MM.1S (cell line): Measurements from ENCODE around the gene KCNH2.

ENCODE experiments used
- DNase-seq: peaks from one replicate; pipeline ENCODE4 v3.0.0-alpha.2; 2015
- H2AFZ ChIP-seq: fragments of 300-600 bp; sonication (generic); 2 replicates; pipeline ENCODE4 v1.6.0; 2016; ENCODE audit warnings: antibody characterized with exemption, low read length
- H3F3A ChIP-seq: fragments of 300-600 bp; sonication (generic); 2 replicates; pipeline ENCODE4 v1.6.1; 2016; ENCODE audit warnings: mild to moderate bottlenecking, antibody characterized with exemption, low read length, moderate library complexity, mixed read lengths; ENCODE audit not compliant: insufficient read depth
- H3K27ac ChIP-seq: fragments of 300-600 bp; sonication (generic); 2 replicates; pipeline ENCODE4 v1.5.1; 2016; ENCODE audit warnings: mild to moderate bottlenecking, low read length
- H3K27me3 ChIP-seq: fragments of 300-600 bp; sonication (generic); replicated peaks from 2 replicates; pipeline ENCODE4 v1.6.0; 2016; ENCODE audit warnings: low read length; ENCODE audit not compliant: insufficient read depth
- H3K36me3 ChIP-seq: fragments of 300-600 bp; sonication (generic); replicated peaks from 2 replicates; pipeline ENCODE4 v1.6.1; 2016; ENCODE audit warnings: mild to moderate bottlenecking, low read length, mixed read lengths; ENCODE audit not compliant: insufficient read depth
- H3K4me1 ChIP-seq: fragments of 300-600 bp; sonication (generic); 2 replicates; pipeline ENCODE4 v1.6.1; 2016; ENCODE audit warnings: low read length, mixed read lengths
- H3K4me2 ChIP-seq: fragments of 300-600 bp; sonication (generic); 2 replicates; pipeline ENCODE4 v1.6.0; 2016; ENCODE audit warnings: low read depth, low read length
- H3K4me3 ChIP-seq: fragments of 300-600 bp; sonication (generic); 2 replicates; pipeline ENCODE4 v1.5.1; 2016; ENCODE audit warnings: low read length, mixed read lengths
- H3K79me2 ChIP-seq: fragments of 300-600 bp; sonication (generic); 2 replicates; pipeline ENCODE4 v1.6.1; 2016; ENCODE audit warnings: mixed run types, low read length, mixed read lengths
- H3K9ac ChIP-seq: fragments of 300-600 bp; sonication (generic); 2 replicates; pipeline ENCODE4 v1.6.1; 2016; ENCODE audit warnings: low read length, mixed read lengths
- H3K9me2 ChIP-seq: fragments of 300-600 bp; sonication (generic); replicated peaks from 2 replicates; pipeline ENCODE4 v1.6.1; 2016; ENCODE audit warnings: mild to moderate bottlenecking, low read length, mixed read lengths; ENCODE audit not compliant: insufficient read depth
- H3K9me3 ChIP-seq: fragments of 300-600 bp; sonication (generic); replicated peaks from 2 replicates; pipeline ENCODE4 v1.6.1; 2016; ENCODE audit warnings: mild to moderate bottlenecking, low read length, mixed read lengths; ENCODE audit not compliant: insufficient read depth
- H4K20me1 ChIP-seq: fragments of 300-600 bp; sonication (generic); 2 replicates; pipeline ENCODE4 v1.6.1; 2016; ENCODE audit warnings: mild to moderate bottlenecking, low read length, moderate library complexity, mixed read lengths; ENCODE audit not compliant: insufficient read depth
- EZH2 ChIP-seq: fragments of 300-600 bp; sonication (generic); optimal IDR thresholded peaks from 2 replicates; pipeline ENCODE3; 2017; ENCODE audit warnings: low read depth, mild to moderate bottlenecking, antibody characterized with exemption, low read length, mixed read lengths
- EZH2phosphoT487 ChIP-seq: fragments of 300-600 bp; sonication (generic); IDR thresholded peaks from 2 replicates; pipeline ENCODE4 v1.6.1; 2018; ENCODE audit warnings: antibody characterized with exemption, low read length
- TF ChIP-seq, protein P1 (sequence below): fragments of 300-600 bp; sonication (generic); IDR thresholded peaks from 2 replicates; pipeline ENCODE4 v1.5.1; 2016; ENCODE audit warnings: antibody characterized with exemption, low read length, mixed read lengths

KCNH2 gene

DNA sequence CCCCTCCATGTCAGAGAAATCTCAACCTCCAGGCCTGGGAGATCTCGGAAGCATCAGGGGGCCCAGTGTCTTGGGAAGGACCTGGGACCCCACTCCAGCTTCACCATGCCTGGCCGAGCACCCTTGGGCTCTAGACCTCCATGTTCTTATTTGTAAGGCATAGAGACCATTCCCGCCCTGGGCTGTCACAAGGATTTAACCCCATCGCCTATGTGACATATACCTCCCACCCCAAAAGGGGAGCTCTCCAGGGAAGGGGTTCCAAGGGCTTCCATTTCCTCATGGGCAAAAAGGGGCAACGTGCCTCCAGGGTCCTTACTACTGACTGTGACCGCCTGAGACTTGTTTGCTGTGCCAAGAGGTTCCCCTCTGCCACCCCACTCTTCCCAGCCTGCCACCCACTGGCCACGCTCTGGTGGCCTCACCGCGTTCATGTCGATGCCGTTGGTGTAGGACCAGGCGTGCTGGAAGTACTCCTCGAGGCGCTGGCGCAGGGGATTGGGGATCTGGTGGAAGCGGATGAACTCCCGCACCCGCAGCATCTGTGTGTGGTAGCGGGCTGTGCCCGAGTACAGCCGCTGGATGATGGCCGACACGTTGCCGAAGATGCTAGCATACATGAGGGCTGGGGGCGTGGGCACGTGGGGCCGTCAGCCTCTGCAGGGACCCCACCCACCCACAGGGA, 27.5 kb downstream of the KCNH2 start:
- TF ChIP-seq, protein P1, sequence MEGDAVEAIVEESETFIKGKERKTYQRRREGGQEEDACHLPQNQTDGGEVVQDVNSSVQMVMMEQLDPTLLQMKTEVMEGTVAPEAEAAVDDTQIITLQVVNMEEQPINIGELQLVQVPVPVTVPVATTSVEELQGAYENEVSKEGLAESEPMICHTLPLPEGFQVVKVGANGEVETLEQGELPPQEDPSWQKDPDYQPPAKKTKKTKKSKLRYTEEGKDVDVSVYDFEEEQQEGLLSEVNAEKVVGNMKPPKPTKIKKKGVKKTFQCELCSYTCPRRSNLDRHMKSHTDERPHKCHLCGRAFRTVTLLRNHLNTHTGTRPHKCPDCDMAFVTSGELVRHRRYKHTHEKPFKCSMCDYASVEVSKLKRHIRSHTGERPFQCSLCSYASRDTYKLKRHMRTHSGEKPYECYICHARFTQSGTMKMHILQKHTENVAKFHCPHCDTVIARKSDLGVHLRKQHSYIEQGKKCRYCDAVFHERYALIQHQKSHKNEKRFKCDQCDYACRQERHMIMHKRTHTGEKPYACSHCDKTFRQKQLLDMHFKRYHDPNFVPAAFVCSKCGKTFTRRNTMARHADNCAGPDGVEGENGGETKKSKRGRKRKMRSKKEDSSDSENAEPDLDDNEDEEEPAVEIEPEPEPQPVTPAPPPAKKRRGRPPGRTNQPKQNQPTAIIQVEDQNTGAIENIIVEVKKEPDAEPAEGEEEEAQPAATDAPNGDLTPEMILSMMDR = no peak
- TF ChIP-seq EZH2phosphoT487 = no peak
- TF ChIP-seq EZH2 = no peak
- no peak overlapping the region for H3K27ac ChIP-seq
- no peaks in the 10 kb centered on the region for H3K9me2 ChIP-seq

DNA sequence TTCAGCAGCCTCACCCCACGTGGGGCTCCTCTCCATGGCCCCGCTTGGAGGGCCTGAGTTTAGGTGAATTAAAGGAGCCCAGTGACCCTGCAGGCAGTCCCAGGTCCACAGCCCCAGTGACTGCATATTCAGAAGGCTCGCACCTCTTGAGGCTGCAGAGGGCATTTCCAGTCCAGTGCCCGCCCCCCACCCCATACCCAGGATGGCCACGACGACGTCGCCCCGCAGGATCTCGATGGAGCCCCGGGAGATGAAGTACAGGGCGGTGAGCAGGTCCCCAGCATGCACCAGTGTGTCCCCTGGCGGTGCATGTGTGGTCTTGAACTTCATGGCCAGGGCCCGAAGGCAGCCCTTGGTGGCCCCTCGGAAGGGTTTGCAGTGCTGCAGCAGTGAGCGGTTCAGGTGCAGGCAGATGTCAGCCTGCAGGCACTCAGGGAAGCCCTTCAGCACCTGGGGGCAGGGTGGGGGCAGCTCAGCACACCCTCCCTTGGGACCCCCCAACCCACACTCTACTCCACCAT, 28.1 kb downstream of the KCNH2 start:
- Histone ChIP-seq H2AFZ (no peak overlapping the region), H3K4me1 (no peaks in the 10 kb centered on the region), H3K9ac (no peak overlapping the region), H3F3A (no peaks in the 10 kb centered on the region), H3K9me3 (no peaks in the 10 kb centered on the region), H3K79me2 (no peaks in the 10 kb centered on the region), H3K4me3 (no peak overlapping the region), H3K9me2 (no peaks in the 10 kb centered on the region), H3K36me3 (no peaks in the 10 kb centered on the region), H3K27ac (no peak overlapping the region), H3K4me2 (no peak overlapping the region), H4K20me1 (no peaks in the 10 kb centered on the region), H3K27me3 (no peaks in the 10 kb centered on the region)
- TF ChIP-seq EZH2phosphoT487 = no peak
- TF ChIP-seq, protein P1 = no peak
- no peak for TF ChIP-seq EZH2
- DNase-seq = no peak

More for the DNA sequence above, 27.5 kb downstream of the KCNH2 start:
- Histone ChIP-seq H3K9ac (no peak overlapping the region), H3K27me3 (no peaks in the 10 kb centered on the region), H3K79me2 (no peaks in the 10 kb centered on the region), H3K36me3 (no peaks in the 10 kb centered on the region), H2AFZ (no peak overlapping the region), H3K4me1 (no peaks in the 10 kb centered on the region), H3K4me2 (no peak overlapping the region), H3F3A (no peaks in the 10 kb centered on the region), H3K9me3 (no peaks in the 10 kb centered on the region), H4K20me1 (no peaks in the 10 kb centered on the region), H3K4me3 (no peak overlapping the region)
- DNase-seq = no peak

DNA sequence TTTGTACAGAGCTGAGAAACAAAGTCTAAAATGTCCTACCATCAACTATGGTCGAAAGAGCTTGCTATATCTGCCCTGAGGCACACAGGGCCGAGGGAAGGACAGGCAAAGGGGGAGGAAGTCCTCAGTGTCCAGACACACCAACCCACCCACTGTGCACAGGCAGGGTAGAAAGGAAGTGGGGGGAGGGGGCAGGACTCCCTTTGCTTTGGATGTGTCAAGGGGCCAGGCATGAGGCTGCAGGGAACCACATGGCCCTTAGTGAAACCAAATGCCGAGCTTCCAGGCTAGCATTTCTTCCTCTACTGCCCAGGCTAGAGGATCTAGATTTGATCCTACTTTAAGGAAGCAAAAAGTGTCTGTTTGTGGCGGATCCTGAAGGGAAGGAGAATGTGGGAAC, 28.6 kb downstream of the KCNH2 start:
- Histone ChIP-seq H3K27ac (no peak overlapping the region), H3K27me3 (no peaks in the 10 kb centered on the region), H4K20me1 (no peaks in the 10 kb centered on the region), H3K79me2 (no peaks in the 10 kb centered on the region), H3K4me1 (no peaks in the 10 kb centered on the region), H3K9ac (no peak overlapping the region), H3K4me3 (no peak overlapping the region), H3K36me3 (no peaks in the 10 kb centered on the region), H3F3A (no peaks in the 10 kb centered on the region), H3K9me2 (no peaks in the 10 kb centered on the region), H2AFZ (no peak overlapping the region), H3K9me3 (no peaks in the 10 kb centered on the region), H3K4me2 (no peak overlapping the region)
- no peak for DNase-seq
- no peak for TF ChIP-seq EZH2
- TF ChIP-seq, protein P1 = no peak
- TF ChIP-seq EZH2phosphoT487 = no peak
